HG03378 (cell line): ENCODE data around the gene WDR72.
"Not testable (repeated sequence)": the region's sequence is repeated elsewhere in the genome, so short reads cannot be mapped to it uniquely, and the experiment has no call there.

Experiments
- ATAC-seq: cut with Tn5 transposase; IDR thresholded peaks from one replicate; pipeline ENCODE4 v1.9.1; 2021; ENCODE audit warnings: mild to moderate bottlenecking, moderate library complexity; ENCODE audit not compliant: unreplicated experiment

Gene WDR72

DNA sequence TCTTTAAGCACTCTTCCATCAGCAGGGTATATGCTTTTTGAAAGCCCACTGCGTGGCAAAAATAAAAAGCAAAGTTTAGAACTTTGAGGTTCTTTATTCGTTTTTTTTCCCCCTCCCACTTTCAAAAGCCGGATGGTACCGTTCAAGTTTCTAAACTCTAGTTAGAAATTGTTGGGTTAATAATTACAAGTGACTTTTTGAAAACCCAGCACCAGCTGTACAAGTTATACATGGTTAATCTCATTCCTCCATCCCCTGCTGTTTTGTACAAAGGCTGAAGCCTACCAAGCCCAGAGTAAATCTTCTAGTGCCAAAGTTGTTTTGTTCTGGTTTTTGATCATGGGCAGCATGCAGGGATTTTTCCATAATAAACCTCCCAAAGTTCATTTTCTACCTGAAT, 48.6 kb downstream of the WDR72 start:
- ATAC-seq: no peak

GRCh38 chr15:53709821-53710220, 49.6 kb downstream of the WDR72 start:
- ATAC-seq: no peak

- ATAC-seq: no peak
Measured at GRCh38 chr15:53695365-53695764, 64.1 kb downstream of the WDR72 start.

GRCh38 chr15:53694476-53694874, 65.0 kb downstream of the WDR72 start:
- no peak for ATAC-seq

- ATAC-seq: no peak
Measured at GRCh38 chr15:53693729-53694475, 65.6 kb downstream of the WDR72 start.

GRCh38 chr15:53684162-53684561, 75.3 kb downstream of the WDR72 start:
- ATAC-seq: not testable (repeated sequence)

DNA sequence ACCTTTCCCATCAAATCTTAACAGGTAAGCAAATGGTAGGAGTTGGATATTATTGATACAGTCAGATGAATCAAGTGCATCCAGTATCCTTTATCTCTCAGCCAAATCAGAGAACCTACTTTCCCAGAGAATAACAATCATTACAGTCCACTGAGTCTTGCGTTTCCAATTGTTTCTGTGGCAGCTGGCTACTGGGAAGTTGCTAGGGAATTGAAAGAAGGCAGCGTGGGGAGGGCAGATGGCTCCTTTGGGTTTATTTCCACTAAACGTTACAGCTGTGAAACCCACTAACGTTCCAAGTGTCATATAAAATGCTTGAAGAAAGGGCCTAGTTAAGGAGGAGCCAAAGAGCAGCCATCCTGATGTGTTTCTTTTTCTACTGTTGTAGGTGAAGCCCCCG, 78.4 kb downstream of the WDR72 start:
- ATAC-seq: no peak

GRCh38 chr15:53675832-53676231, 83.6 kb downstream of the WDR72 start:
- ATAC-seq: no peak

GRCh38 chr15:53671545-53671944, 87.9 kb downstream of the WDR72 start:
- ATAC-seq: no peak

GRCh38 chr15:53670701-53671100, 88.8 kb downstream of the WDR72 start:
- no peak for ATAC-seq

DNA sequence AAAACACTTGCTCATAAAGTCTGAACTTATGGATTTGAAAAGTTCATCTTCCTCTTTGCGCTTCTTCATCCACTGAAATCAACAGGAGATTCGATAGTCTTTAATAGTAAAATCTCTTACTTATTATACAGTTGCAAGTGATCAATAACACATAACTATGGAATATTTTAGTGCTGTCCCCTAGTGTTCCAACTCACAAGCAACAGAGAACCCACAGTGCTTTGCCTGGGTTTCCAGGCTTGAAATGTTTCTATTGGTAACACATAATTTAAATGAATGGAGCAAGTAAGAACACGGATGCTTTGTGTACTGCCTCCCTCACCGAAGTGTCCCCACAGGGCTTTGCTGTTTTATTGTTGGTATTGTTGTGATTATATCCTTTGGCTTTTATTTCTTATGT, 93.5 kb downstream of the WDR72 start:
- no peak for ATAC-seq

GRCh38 chr15:53658827-53659555, 100.5 kb downstream of the WDR72 start:
- ATAC-seq: no peak

DNA sequence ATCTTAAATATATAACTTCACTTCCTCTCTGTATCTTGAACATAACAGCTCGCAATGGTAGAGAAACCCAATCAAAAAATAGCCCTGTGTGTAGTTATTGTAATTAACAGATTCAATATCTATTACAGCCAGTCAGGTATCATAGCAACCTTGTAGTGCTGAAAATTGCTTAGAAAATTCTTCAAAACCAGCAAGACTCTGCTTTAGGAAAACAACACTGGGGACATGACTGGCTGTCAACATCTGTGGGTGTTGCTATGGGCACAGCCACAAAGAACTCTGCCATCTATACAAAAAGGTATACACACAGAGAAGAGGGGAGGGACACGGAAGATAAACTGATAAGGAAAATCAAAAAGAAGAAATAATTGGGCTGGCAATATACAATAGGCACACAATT, 101.2 kb downstream of the WDR72 start:
- no peak for ATAC-seq

DNA sequence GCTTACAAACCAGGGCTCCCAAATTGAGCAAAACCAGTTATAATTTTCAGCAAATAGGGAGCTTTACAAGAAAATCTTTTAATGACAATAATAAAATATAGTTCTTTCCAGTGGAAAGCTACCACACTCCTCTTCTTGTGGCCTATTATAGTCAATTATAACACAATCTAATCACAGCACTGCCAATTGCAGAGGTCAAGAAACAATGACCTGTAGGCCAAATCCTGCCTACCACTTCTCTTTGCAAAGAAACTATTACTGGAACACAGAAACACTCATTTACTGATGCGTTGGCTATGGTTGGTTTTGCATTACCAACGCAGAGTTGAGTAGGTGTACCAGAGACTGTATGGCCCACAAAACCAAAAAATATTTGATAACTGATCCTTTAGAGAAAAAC, 110.5 kb downstream of the WDR72 start:
- no peak for ATAC-seq

GRCh38 chr15:53644660-53645059, 114.8 kb downstream of the WDR72 start:
- ATAC-seq: no peak

DNA sequence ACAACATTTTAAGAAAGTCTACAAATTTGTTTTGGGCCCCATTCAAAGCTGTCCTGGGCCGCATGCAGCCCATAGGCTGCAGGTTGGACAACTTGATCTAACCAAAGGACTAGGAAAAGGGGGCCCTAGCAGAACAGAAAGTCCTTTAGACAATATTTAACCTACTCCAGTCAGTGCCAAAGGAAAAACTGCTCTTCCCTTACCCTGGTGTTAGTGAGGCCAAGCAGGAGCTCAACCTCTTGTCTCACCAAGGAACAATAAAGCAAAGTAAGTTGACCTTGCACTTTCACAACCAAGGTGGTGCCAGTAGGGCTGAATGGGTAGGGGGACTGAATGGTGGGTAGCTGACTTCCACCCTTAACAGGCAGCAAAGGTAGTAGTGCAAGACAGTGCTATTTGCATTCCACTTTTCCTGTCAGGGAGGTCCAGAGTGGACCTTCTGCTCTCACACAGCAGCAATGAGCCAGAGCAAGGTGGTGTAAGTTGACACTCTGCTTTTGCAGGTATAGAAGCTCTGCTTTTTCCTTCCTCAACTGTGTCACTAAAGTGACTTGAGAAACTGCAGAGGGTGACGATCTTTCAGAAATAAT, 124.9 kb downstream of the WDR72 start:
- no peak for ATAC-seq

- no peak for ATAC-seq
Measured at GRCh38 chr15:53627279-53627678, 132.2 kb downstream of the WDR72 start.

- ATAC-seq: no peak
Measured at GRCh38 chr15:53625962-53626845, 133.3 kb downstream of the WDR72 start.

- no peak for ATAC-seq
Measured at GRCh38 chr15:53625260-53625659, 134.2 kb downstream of the WDR72 start.

- ATAC-seq: no peak
Measured at GRCh38 chr15:53618461-53618860, 141.0 kb downstream of the WDR72 start.
